DMS114 treated with DMSO at 0.1 percent for 48 hours (cell line): ENCODE results near the gene CLOCK.

Source experiments
- DNase-seq: peaks from one replicate; lab custom pipeline; 2025; ENCODE audit not compliant: unreplicated experiment; lab: John Stamatoyannopoulos, UW

CLOCK gene

GRCh38 chr4:55424791-55425190 is 121.9 kb downstream of the CLOCK start:
- no peak for DNase-seq

GRCh38 chr4:55416176-55416575 is 130.5 kb downstream of the CLOCK start:
- no peak for DNase-seq

DNA sequence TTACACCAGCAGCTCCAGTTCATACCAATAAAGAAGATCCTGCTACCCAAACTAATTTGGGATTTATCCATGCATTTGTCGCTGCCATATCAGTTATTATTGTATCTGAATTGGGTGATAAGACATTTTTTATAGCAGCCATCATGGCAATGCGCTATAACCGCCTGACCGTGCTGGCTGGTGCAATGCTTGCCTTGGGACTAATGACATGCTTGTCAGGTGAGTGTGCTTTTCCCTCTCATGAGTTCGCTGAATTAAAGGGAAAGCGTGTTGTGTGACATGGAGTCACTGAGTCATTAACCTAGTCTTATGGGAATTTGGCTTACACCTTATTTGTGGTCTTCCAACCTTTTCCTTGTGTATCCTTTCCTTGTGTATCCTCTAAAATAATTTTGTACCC is 135.1 kb downstream of the CLOCK start:
- no peak for DNase-seq

DNA sequence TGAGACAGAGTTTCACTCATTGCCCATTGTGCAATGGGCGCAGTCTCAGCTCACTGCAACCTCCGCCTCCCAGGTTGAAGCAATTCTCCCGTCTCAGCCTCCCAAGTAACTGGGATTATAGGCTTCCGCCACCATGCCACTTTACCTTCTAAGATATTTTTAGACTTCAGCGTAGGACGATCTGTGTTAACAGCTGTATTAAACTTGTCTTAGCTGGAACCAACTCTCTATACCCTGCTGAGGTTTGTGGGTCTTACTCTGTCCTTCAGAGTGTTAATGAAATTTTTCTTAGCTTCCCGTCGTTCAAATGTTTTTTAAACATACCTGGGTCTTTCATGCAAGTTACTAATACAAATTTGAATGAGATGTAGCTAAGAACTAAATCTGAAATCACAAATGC is 136.3 kb downstream of the CLOCK start:
- DNase-seq = no peak

DNA sequence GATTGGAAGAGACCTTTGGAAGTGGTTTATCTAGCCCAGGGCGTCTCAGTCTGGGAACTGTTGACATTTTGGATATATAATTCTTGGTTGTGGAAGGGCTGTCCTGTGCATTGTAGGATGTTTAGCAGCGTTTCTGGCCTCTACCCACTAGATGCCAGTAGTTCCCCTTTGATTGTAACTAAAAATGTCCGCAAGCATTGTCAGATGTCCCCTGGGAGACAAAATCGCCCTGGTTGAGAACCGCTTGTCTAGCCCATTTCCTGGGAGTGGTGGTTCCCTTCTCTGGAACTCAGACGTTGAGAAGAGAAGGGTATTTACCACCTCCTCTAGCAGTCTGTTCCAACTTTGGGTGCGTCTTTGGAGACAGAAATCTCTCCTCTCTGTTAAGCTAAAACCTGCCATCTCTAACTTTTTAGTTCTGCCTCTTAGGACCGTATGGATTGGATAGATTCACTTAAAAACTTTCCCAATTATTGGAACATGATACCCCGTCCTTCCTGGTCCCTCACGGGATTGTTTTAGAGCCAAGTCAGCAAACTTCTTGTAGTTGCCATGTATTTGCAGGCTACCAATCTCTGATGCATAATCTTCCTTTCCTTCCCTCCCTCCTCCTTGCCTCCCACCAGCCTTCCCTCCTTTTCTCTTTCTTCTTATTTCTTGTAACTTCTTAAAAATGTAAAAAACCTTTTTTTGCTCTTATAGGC is 137.1 kb downstream of the CLOCK start:
- peak; percentile 6 for DNase-seq

GRCh38 chr4:55407764-55408163 is 138.9 kb downstream of the CLOCK start:
- DNase-seq = no peak

DNA sequence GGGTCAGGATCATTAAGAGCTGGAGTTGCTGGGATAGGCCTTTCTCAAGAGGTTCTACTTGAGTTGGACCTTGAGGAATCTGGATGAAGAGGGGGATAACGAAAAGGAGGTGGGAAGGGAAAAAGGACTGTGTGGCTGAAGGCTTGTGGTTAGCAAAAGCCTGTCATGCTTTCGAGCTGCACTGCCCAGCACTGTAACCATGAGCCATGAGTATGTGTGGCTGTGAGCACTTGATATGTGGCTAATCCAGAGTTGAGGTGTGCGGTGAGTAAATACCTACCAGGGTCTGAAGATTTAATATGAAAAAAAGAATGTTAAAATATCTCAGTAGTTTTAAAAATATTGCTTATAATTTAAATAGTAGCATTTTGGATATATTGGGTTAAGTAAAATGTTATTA is 139.6 kb downstream of the CLOCK start:
- no peak for DNase-seq

GRCh38 chr4:55406545-55406944 is 140.2 kb downstream of the CLOCK start:
- DNase-seq = no peak

GRCh38 chr4:55405073-55405472 is 141.6 kb downstream of the CLOCK start:
- no peak for DNase-seq

DNA sequence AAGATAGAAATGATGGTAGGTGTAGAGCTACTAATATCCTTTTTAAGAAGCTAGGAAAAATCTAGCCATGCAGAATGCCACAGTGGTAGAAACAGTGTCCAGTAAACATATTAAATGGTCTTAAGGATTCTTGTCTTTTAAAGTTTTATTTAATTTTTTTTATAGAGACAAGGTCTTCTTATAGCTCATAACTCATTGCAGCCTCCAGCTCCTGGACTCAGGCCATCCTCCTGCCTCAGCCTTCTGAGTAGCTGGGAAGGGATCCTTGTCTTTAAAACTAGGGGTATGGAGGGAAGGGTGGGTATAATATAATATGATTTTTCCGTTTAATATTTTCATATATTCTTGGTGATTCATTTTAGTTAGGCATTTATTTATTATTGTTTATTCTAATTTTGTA is 147.1 kb downstream of the CLOCK start:
- DNase-seq = no peak

DNA sequence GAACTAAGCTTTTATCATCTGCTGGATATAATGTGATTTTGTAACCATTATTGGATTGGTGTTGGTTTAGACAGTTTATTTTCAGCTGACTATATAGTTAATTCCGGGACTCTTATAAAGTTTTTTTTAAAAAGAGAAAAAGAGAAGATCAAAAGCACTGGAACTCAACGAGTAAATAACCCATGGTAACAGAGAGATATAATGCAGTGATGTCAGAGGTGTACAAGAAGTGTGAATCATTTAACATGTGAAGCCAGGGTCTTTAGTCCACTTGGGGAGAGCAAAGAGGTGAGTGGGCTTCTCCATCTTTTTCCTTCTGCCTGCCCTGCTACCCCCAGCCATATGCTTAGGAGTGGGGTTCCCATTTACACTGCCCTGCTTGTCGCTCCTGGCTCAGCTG is 147.7 kb downstream of the CLOCK start:
- no peak for DNase-seq

DNA sequence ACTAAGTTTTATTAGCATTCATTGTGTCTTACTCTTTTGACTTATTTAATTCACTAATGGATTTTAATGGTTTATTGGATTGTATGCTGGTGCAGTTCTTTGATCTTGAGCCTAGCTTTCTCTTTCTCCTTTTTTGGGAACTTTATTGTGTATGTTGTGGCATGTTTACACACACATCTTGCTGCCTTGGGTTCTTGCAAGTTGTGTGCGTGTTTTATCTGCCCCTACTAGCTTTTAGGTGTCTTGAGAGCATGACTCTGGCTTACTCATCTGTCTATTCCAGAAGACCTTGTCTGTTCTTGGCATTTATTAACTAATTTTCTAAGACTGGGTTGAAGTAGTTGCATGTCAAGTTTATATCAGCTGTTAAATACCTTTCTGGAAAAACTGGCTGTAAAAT is 148.2 kb downstream of the CLOCK start:
- DNase-seq = no peak

GRCh38 chr4:55397520-55398321 is 149.0 kb downstream of the CLOCK start:
- DNase-seq = no peak

- no peak for DNase-seq
Measured at GRCh38 chr4:55397126-55397436, 149.6 kb downstream of the CLOCK start.

GRCh38 chr4:55396308-55397125 is 150.2 kb downstream of the CLOCK start:
- no peak for DNase-seq

DNA sequence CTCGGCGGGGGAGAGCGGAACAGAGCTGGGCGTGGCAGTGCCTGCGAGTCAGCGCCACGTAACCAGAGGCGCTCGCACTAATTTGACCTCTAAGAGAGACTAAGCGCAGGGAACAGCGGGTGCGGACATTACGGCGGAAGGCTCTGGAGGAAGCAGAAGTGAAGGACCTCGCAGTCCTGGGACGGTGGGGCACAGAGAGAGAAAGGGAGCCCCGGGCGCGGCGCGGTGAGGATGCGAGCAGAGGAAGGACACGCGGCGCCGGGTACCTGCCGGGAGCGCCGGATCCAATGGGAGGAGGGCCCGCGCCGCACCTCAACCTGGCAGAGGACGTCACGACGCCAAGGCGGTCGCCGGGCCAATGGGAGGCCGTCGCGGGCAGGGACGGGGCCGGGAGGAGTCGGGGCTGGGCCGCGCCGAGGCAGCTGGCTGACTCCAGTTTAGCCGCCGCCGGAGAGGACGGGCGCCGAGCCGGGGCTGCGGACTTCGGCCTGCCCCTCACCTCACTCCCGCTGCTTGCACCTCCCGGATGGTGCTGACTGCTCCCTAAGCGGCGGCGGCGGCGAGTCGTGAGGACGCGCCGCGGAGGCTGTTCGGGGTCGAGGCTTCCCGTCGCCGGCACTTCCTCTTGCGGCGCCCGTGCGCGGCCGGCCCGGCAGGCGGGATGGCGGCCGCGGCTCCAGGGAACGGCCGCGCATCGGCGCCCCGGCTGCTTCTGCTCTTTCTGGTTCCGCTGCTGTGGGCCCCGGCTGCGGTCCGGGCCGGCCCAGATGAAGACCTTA is 151.0 kb downstream of the CLOCK start, which contains the start of gene TMEM165:
Gene TMEM165 (plus strand): TSS at position 429 of the 779 bp plus-strand sequence. CDS start 233 bp downstream, at position 662.
- DNase-seq = peak; percentile 65

GRCh38 chr4:55395218-55395528 is 151.5 kb downstream of the CLOCK start:
- no peak for DNase-seq

- DNase-seq = no peak
Measured at GRCh38 chr4:55393461-55394320, 153.0 kb downstream of the CLOCK start.

DNA sequence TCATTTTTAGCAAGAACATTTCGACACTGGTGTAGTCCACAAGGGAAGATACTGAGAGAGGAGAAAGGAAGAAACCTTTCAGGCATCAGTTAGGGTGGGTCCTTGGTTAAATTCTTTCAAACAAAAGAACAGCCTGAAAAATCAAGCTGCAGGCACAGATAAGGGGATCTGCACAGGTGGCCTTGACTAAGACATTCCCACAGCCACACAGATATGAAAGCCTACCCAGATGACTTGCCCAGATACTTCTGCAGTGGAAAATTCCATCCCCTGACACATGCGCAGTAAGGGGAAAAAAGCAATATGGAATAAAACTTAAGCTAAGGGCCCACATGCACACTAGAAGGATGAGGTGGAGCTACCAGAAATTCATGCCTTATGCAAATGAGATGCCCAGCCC is 159.9 kb downstream of the CLOCK start:
- DNase-seq = no peak

GRCh38 chr4:55386073-55386472 is 160.6 kb downstream of the CLOCK start:
- no peak for DNase-seq
